Activated T-helper 2 cell treated with anti-CD3 and anti-CD28 coated beads, Interferon-gamma antibody, Interleukin-2, Interleukin-4, amounts not matched to agents 10 μg/mL and 5 μg/mL and 100 μg/mL, durations not matched to agents 14 hours and 24 hours and 36 hours (primary cell): ENCODE measurements around the gene GPRC5B. TPM values are rescaled to one million over a fixed set of nuclear protein-coding genes. Genes with fewer than 3 reads are reported as not detected.

Experiments used
- DNase-seq: peaks from one replicate; pipeline ENCODE4 v3.0.0; 2021; ENCODE audit warnings: low spot score
- H3K27ac Mint-ChIP-seq: one replicate; pipeline ENCODE4 v1.8.0; 2021; ENCODE audit warnings: mixed read lengths
- H3K27me3 Mint-ChIP-seq: one replicate; pipeline ENCODE4 v1.8.0; 2021; ENCODE audit warnings: low read depth, mixed read lengths
- H3K36me3 Mint-ChIP-seq: one replicate; pipeline ENCODE4 v1.8.0; 2021; ENCODE audit warnings: low read depth, mixed read lengths
- H3K4me1 Mint-ChIP-seq: one replicate; pipeline ENCODE4 v1.8.0; 2021; ENCODE audit warnings: low read depth, mixed read lengths
- H3K4me3 Mint-ChIP-seq: one replicate; pipeline ENCODE4 v1.8.0; 2021; ENCODE audit warnings: low read depth, mild to moderate bottlenecking, moderate library complexity, mixed read lengths
- H3K9me3 Mint-ChIP-seq: one replicate; pipeline ENCODE4 v1.8.0; 2021; ENCODE audit warnings: mixed read lengths
- intact Hi-C: fragments of 100-400 bp; cut with micrococcal nuclease; formaldehyde crosslinking; loops from one replicate; pipeline ENCODE4 v1.15.1; 2023
- total RNA-seq: library from RNA; stranded (reverse); gene quantifications from 2 replicates; pipeline ENCODE4 v1.2.3, GENCODE V29; 2022

The GPRC5B gene
- total RNA-seq, 1 donor from 2014 or later = not detected

DNA sequence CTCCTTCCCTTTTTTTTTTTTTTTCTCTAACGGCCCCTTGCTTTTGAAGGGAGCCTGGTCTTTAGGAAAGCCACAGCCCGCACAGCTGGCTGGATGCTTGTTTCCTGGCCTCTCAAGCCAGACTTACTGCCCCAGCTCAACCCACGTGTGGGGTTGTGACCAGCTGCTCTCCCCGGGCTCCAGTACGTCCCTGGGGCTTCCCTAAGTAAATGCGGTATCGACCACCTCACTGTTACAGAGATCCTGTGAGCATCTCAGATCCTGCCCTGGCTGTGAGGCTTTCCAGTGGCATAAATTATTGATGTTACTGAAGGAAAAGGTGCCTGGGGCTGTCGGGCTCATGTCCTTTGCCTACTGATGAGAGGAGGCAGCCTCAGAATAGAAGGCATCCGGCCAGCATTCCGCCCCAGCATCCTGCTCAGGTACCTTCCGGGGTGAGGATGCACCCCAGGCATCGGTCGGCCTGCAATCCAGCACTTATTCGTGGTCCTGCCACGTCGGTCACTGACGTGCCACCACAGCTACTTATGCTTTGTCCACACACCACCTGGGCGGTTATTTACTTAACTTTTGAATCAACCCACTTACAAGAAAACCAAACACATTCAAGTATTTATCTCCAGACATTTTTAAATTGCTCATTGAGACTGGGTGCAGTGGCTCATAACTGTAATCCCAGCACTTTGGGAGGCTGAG, 9.6 kb downstream of the GPRC5B start:
- H3K9me3 Mint-ChIP-seq = no peaks in the 10 kb centered on the region
- H3K27ac Mint-ChIP-seq = no peak overlapping the region
- no peaks in the 10 kb centered on the region for H3K4me1 Mint-ChIP-seq
- intact Hi-C loops = no loop called here
- H3K4me3 Mint-ChIP-seq = no peak overlapping the region
- no peaks in the 10 kb centered on the region for H3K36me3 Mint-ChIP-seq
- no peak for DNase-seq
- H3K27me3 Mint-ChIP-seq = no peaks in the 10 kb centered on the region

DNA sequence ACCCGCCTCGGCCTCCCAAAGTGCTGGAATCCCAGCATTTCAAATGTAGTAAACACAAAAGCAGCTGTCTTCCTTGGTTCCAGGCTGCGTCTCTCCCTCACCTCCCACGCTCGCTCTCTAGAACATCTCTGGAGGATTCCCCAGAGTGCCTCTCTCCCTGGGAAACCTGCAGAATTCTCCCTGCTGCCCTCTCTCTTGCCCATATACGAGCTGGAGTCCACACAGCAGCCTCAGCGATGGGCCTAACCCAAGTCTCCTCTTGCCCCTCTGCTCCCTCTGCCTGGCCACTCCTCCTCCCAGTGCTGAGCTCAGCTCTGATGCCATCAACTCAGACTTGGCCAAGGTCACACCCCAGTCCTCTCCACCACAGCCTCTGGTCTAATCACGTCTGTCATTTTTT, 10.6 kb downstream of the GPRC5B start:
- DNase-seq = no peak
- no peaks in the 10 kb centered on the region for H3K9me3 Mint-ChIP-seq
- intact Hi-C loops = no loop called here
- H3K4me1 Mint-ChIP-seq = no peaks in the 10 kb centered on the region
- H3K36me3 Mint-ChIP-seq = no peaks in the 10 kb centered on the region
- no peaks in the 10 kb centered on the region for H3K27me3 Mint-ChIP-seq
- no peak overlapping the region for H3K27ac Mint-ChIP-seq
- no peak overlapping the region for H3K4me3 Mint-ChIP-seq

DNA sequence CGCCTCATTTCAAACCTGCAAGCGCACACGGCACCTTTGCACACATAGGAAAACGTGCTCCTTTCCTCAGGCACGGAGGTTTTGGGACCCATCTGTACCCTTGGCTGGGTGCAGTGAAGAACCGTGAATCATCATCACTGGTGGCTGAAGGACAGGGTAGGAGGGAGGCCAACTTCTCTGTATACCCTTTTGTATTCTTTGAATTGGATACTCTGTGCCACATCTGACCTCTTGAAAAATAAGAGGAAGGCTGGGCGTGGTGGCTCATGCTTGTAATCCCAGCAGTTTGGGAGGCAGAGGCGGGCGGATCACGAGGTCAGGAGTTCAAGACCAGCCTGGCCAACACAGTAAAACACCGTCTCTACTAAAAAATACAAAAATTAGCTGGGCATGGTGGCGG, 11.7 kb downstream of the GPRC5B start:
- no peak for DNase-seq
- Mint-ChIP-seq H3K27me3 (no peaks in the 10 kb centered on the region), H3K9me3 (no peaks in the 10 kb centered on the region), H3K36me3 (no peaks in the 10 kb centered on the region), H3K4me3 (no peak overlapping the region), H3K27ac (no peak overlapping the region), H3K4me1 (no peaks in the 10 kb centered on the region)
- intact Hi-C loops = no loop called here

DNA sequence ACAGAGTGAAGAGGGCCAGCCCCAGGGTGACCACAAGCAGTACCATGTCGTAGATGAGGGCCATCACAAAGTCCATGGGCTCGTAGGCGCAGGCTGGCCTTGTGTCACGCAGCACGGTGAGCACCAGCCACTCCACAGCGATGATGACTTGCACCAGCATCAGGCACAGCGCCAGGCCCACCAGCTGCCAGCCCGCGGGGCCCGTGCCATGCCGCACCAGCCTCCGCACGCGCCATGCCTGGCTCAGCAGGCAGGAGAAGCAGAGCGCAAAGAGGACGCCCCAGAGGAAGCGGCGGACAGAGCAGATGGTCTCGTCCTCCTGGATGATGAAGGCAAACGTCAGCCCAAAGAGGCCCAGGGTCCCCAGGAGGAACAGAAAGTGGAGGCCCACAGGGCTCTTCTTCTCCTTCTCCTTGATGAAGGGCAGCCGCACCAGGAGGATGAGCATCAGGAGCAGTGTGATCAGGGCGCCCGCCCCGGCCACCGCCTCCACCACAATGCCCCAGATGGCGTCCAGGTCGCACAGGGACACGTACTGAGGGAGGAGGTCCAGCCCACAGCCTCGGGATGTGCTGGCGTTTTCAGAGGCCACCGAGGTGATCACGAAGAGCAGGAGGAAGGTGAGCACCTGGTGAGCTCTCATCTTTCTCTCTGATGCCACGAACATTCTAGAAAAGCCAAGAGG, 12.3 kb downstream of the GPRC5B start:
- Mint-ChIP-seq H3K27ac (no peak overlapping the region), H3K9me3 (no peaks in the 10 kb centered on the region), H3K4me1 (no peaks in the 10 kb centered on the region), H3K36me3 (no peaks in the 10 kb centered on the region), H3K27me3 (no peaks in the 10 kb centered on the region), H3K4me3 (no peak overlapping the region)
- intact Hi-C loops = no loop called here
- no peak for DNase-seq

DNA sequence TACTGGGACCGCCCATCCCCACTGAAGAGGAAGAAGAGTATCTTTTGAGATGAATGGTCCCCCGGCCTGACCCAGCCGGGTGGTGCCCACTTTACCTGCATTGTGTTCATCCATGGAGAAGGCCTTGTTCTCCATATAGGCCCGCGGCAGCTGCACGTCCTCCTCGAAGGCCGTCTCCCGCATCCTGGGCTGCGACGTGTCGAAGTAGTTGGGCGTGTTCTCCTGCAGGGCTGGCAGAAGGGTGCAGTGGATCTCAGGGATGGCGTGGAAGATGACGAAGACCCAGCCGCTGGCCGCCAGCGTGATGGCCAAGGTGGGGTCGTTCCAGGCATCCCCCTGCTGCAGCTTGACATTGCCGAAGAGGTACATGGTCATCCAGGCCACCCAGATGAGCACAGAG, 12.9 kb downstream of the GPRC5B start:
- intact Hi-C loops = no loop called here
- Mint-ChIP-seq H3K4me1 (no peaks in the 10 kb centered on the region), H3K4me3 (no peak overlapping the region), H3K27me3 (no peaks in the 10 kb centered on the region), H3K36me3 (no peaks in the 10 kb centered on the region), H3K27ac (no peak overlapping the region), H3K9me3 (no peaks in the 10 kb centered on the region)
- no peak for DNase-seq

DNA sequence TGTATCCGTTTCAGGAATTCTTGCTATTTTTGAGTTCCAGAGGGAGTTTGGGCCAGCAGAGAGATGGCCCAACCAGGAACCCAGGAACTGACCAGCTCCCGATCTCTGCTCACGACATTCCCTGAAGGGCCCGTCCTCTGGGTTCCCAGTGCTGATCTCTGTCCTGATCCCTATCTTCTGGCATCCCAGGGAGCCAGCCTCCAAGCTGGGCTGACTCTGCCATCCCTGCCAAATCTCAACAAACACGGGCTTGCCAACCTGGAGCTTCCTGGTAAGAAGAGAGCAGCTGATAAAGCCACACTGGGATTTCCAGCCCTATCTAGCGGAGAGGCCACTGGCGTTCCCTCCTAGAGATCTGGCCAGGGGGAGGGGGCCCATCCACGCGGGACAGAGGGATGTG, 16.2 kb downstream of the GPRC5B start:
- Mint-ChIP-seq H3K9me3 (no peaks in the 10 kb centered on the region), H3K36me3 (no peaks in the 10 kb centered on the region), H3K4me1 (no peaks in the 10 kb centered on the region), H3K27ac (no peak overlapping the region), H3K4me3 (no peak overlapping the region), H3K27me3 (no peaks in the 10 kb centered on the region)
- intact Hi-C loops = no loop called here
- DNase-seq = no peak

DNA sequence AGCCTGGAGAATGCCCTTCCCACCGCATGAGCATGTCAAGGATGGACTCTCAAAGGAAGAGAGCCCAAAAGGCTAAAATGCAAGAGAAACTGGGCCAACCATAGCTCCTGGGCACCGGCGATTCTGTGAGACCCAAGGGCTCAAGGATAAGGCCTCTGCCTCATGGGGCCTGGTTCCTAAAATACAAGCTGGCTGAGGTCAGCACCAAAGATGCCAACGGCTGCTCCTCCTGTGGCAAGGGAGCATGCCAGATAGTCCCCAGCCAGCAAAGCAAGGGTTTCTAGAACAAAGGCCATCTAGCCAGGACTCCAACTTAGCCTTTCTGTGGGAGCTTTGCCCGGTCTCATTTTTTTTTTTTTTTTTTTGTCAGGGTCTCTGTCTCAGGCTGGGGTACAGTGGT, 20.1 kb downstream of the GPRC5B start:
- no peak for DNase-seq
- H3K27ac Mint-ChIP-seq = no peak overlapping the region
- no peaks in the 10 kb centered on the region for H3K36me3 Mint-ChIP-seq
- H3K9me3 Mint-ChIP-seq = no peaks in the 10 kb centered on the region
- no peaks in the 10 kb centered on the region for H3K4me1 Mint-ChIP-seq
- intact Hi-C loops = no loop called here
- H3K27me3 Mint-ChIP-seq = no peaks in the 10 kb centered on the region
- no peak overlapping the region for H3K4me3 Mint-ChIP-seq

DNA sequence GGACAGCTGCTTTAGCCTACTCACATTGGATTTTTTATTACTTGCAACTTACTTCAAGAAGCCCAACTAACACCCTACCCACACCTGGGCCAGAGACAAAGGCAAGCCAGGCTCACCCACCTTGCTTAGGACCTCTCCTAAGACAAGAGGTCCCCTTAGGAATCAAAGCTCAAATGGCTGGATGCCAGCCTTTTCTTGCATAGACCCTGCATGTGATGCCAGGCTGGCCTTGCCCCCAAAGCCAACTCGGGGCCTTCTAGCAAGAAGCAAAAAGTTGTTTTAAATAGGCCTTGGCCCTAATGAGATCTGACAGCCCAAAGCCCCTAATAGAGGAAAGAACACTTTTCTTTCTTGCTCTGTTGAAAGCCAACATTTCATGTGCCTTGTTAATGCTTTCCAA, 20.7 kb downstream of the GPRC5B start:
- Mint-ChIP-seq H3K27me3 (no peaks in the 10 kb centered on the region), H3K27ac (no peak overlapping the region), H3K36me3 (no peaks in the 10 kb centered on the region), H3K9me3 (no peaks in the 10 kb centered on the region), H3K4me1 (no peaks in the 10 kb centered on the region), H3K4me3 (no peak overlapping the region)
- intact Hi-C loops = no loop called here
- DNase-seq = no peak

DNA sequence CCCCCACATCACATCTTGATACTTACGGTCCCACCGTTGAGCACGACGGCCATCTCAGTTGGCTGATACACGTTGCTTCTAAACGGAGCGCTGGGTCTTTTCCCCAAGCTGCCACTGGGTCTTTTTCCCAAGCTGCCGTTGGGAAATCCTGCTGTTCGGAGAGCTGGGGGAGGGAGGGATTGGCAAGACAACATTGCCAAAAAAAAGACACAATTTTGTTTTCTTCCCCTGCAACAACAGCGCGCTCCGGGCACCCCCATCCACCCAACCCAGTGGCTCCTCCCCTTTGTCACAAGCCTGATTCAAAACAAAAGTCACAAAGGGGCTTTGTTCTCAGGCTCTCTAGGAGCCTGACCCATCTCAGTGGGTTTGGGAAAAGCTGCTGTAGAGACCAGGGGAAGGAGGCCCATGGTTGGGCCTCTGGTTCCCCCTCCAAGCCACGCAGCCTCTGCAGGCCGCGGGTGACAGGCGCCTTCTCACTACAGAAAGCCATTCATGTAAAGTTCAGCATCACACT, 22.8 kb downstream of the GPRC5B start:
- no peak for DNase-seq
- Mint-ChIP-seq H3K36me3 (no peaks in the 10 kb centered on the region), H3K27ac (no peak overlapping the region), H3K27me3 (no peaks in the 10 kb centered on the region), H3K4me3 (no peak overlapping the region), H3K9me3 (no peaks in the 10 kb centered on the region), H3K4me1 (no peaks in the 10 kb centered on the region)
- intact Hi-C loops = no loop called here

DNA sequence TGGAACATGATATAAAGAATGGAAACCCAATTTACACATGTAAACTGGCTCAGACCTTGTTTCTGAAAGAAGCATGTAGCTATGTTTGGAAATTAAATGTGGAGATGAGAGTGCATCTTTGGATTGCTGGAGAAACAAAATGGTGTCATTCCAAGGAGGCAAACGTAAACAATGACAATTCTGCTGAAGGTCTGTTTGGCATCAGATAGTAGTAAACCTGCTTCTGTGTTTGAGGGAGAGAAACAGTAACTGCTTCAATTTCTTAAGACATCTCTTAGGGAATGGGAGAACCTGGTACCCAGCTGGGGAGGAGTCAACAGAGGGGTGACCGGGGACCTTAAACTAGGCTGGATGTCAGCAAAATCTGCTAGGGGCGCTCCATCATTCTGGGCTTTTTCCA, 23.5 kb downstream of the GPRC5B start:
- Mint-ChIP-seq H3K36me3 (no peaks in the 10 kb centered on the region), H3K27me3 (no peaks in the 10 kb centered on the region), H3K27ac (no peak overlapping the region), H3K9me3 (no peaks in the 10 kb centered on the region), H3K4me3 (no peak overlapping the region), H3K4me1 (no peaks in the 10 kb centered on the region)
- no peak for DNase-seq
- intact Hi-C loops = no loop called here

DNA sequence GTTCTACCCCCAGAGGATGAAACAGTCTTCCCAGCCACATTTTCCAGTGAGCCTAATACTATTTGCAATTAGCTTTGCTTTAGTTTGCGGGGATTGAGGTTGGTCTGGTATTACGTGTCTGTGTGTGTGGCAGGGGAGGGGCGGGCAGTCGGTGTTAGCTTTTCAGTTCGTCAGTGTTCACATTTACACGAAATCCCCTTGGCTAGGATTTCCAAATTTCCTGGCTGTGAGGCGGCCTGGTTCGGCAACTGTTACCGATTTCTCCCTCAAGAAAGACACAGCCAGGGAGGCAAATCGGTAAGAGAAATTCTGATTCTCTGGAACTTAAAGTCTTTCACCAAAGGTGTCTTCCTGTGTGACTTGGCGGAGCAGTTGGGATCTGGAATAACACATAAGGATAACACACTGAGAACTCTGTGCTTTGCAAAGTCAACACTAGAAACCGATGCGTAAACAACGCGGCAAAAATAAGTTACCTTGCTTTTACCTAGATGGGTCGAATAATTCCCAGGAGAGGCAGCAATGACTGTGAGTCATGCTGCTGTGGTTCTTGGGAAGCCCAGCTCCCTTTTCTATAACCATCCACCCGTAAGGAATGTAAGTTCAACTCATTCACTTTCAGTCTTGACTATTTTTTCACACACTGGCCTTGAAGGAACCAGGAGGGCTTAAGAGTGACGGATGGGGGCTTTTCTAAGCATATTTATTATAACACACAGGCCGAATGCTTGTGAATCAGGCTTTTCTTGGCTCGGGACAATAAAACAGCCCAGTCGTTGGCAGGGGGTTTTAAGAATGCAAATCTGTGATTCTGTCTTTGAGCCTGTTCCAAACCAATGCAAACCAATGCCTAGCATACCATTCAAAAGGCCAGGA, 24.2 kb downstream of the GPRC5B start:
- H3K9me3 Mint-ChIP-seq = no peaks in the 10 kb centered on the region
- H3K27ac Mint-ChIP-seq = no peak overlapping the region

DNA sequence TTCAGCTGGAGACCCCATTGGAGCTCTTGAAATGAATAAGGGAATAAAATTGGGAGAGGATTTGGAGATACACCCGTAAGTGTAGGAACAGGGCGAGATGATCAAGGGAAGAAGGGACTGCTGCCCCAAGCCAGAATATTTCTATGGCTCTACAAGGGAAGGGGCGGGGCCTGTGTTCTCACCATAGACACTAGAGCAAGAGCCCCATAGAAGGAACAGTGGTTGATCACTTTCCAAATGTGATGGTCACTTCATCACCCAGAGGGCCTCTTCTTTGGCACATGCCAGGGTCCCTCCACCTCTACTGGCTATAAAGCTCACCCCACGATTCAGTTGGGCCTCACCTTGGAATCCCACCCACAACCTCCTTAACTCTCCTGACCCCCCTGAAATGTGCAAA, 25.0 kb downstream of the GPRC5B start:
- Mint-ChIP-seq H3K27ac (no peak overlapping the region), H3K4me3 (no peak overlapping the region), H3K9me3 (no peaks in the 10 kb centered on the region), H3K4me1 (no peaks in the 10 kb centered on the region), H3K27me3 (no peaks in the 10 kb centered on the region), H3K36me3 (no peaks in the 10 kb centered on the region)
- intact Hi-C loops = no loop called here
- DNase-seq = no peak

More for the DNA sequence above, 24.2 kb downstream of the GPRC5B start:
- intact Hi-C loops = no loop called here
- no peak overlapping the region for H3K4me3 Mint-ChIP-seq
- H3K27me3 Mint-ChIP-seq = no peaks in the 10 kb centered on the region
- no peak for DNase-seq
- H3K36me3 Mint-ChIP-seq = no peaks in the 10 kb centered on the region
- H3K4me1 Mint-ChIP-seq = no peaks in the 10 kb centered on the region

DNA sequence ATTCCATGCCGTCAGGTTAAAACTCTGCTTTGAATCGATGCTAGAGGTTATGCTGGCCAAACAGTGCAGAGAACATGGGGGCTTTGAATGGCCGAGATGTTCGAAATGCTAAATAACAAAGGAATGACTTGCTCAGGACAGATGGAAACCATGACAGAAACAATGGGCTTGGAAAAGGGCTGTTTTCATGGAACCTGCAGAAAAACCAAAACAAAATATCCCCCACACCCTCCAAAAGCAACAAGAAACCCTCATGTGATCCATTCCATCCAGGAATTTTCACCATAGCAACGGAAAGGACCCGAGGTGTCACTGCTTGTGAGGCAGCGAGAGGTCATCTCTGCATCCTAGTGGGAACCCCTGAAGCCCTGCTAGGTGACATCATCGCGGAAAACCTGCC, 25.5 kb downstream of the GPRC5B start:
- no peaks in the 10 kb centered on the region for H3K9me3 Mint-ChIP-seq
- no peak overlapping the region for H3K4me3 Mint-ChIP-seq
- no peaks in the 10 kb centered on the region for H3K27me3 Mint-ChIP-seq
- no peaks in the 10 kb centered on the region for H3K4me1 Mint-ChIP-seq
- H3K36me3 Mint-ChIP-seq = no peaks in the 10 kb centered on the region
- no peak overlapping the region for H3K27ac Mint-ChIP-seq
- intact Hi-C loops = no loop called here
- DNase-seq = no peak
